Gastrocnemius medialis (tissue), 4 donors: ENCODE measurements around the gene RHBDL1. TPM values are rescaled to one million over a fixed set of nuclear protein-coding genes. Genes with fewer than 3 reads are reported as not detected.

Experiments used
- ATAC-seq, 2 donors: fragments of 150-250 bp; one replicate each; pipeline ENCODE4 v1.9.1; 2016
- DNase-seq, 2 donors: peaks; one replicate each; pipeline ENCODE4 v3.0.0-alpha.2; 2019
- H3K27ac ChIP-seq, 4 donors: fragments of 200-600 bp; sonication (generic); 1 replicate in 1 of 4; 2 replicates in 3 of 4; pipeline ENCODE4 v1.5.1; 2016 to 2018; ENCODE audit warnings: mild to moderate bottlenecking in 2 of 4, moderate library complexity in 1 of 4
- H3K27me3 ChIP-seq, 3 donors: fragments of 200-600 bp; sonication (generic) in 2 of 3; 1 replicate in 1 of 3; 2 replicates in 2 of 3; pipeline versions ENCODE4 v1.5.1 to v1.6.0; 2016 to 2019; ENCODE audit warnings: mild to moderate bottlenecking in 1 of 3, moderate library complexity in 1 of 3
- H3K36me3 ChIP-seq, 2 donors: fragments of 200-600 bp; sonication (generic) in 1 of 2; one replicate each; pipeline ENCODE4 v1.5.1; 2017 to 2018
- H3K4me1 ChIP-seq, 2 donors: fragments of 200-600 bp; sonication (generic) in 1 of 2; one replicate each; pipeline ENCODE4 v1.5.1; 2016 to 2017; ENCODE audit warnings: mild to moderate bottlenecking in 2 of 2
- H3K4me3 ChIP-seq, 4 donors: fragments of 200-600 bp; sonication (generic) in 3 of 4; 1 replicate in 1 of 4; 2 replicates in 3 of 4; pipeline ENCODE4 v1.5.1; 2016 to 2019; ENCODE audit warnings: mild to moderate bottlenecking in 2 of 4
- H3K9me3 ChIP-seq, 3 donors: fragments of 200-600 bp; sonication (generic) in 2 of 3; 1 replicate in 1 of 3; 2 replicates in 2 of 3; pipeline ENCODE4 v1.5.1; 2016 to 2019
- CTCF ChIP-seq, 5 experiments: fragments of 450-650 bp in 3 of 5; fragments of 200-600 bp in 2 of 5; sonication (generic) in 2 of 5; IDR thresholded peaks in 4 of 5; conservative IDR thresholded peaks in 1 of 5; 1 replicate in 4 of 5; 2 replicates in 1 of 5; pipeline ENCODE4 v1.5.1; 2016 to 2019; ENCODE audit warnings: antibody characterized with exemption in 5 of 5, mild to moderate bottlenecking in 3 of 5, moderate library complexity in 3 of 5
- POLR2A ChIP-seq, 2 donors: fragments of 450-650 bp; IDR thresholded peaks; one replicate each; pipeline ENCODE4 v1.6.1; 2017; ENCODE audit warnings: antibody characterized with exemption in 2 of 2, mild to moderate bottlenecking in 2 of 2, moderate library complexity in 2 of 2
- in situ Hi-C, 4 donors: fragments of 200-750 bp; cut with MboI; loops; one replicate each; pipeline versions ENCODE4 v1.15.0 to v1.8.0; 2017; ENCODE audit warnings: low sequenced_read_pairs in 4 of 4
- intact Hi-C: fragments of 100-400 bp; cut with DNase I; formaldehyde crosslinking; loops from one replicate; pipeline ENCODE4 v1.15.1; 2023; ENCODE audit warnings: low total_unique reads
- total RNA-seq, 4 donors: library from RNA; depleted of rRNA; stranded (reverse); fragments of >200 nt; gene quantifications; one replicate each; pipeline versions ENCODE4 v1.1.0 to v1.2.3, GENCODE V29; 2016

The RHBDL1 gene
- total RNA-seq, 4 donors from 2014 or later, result 0.31 TPM; not detected in 3

DNA sequence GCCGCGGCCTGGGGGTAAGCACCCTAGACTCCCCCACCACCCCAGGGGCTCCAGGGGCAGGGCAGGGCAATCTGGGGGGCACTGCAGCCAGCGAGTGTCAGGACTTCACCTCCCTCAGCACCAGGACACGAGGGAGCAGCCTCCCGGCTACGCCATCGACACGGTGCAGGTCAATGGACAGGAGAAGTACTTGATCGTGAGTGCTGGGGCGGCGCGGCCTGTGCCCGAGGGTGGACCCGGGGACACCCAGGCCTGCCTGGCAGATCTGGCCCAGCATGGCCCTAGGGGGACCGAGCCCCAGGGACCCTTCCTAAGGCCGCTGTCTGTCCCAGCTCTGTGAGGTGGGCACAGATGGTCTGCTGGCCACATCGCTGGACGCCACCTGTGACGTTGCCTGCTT, 3.1 kb upstream of the RHBDL1 start:
- TF ChIP-seq POLR2A (IDR thresholded peaks at IDR 0.05), result no peak
- no peak for TF ChIP-seq CTCF (IDR thresholded peaks at IDR 0.05 in 4 of 5, conservative IDR thresholded peaks at IDR 0.05 in 1 of 5)
- intact Hi-C loops, result no loop called here
- H3K4me3 ChIP-seq, result no peak overlapping the region
- no peaks in the 10 kb centered on the region for H3K27me3 ChIP-seq
- H3K36me3 ChIP-seq, result peaks cover 0 to 46% of the 10 kb centered on the region in 2 donors
- ATAC-seq, result no peak
- no peak for DNase-seq
- H3K4me1 ChIP-seq, result peaks cover 7 to 16% of the 10 kb centered on the region in 2 donors
- H3K27ac ChIP-seq, result no peak overlapping the region
- H3K9me3 ChIP-seq, result no peaks in the 10 kb centered on the region
- in situ Hi-C loops, result no loop called here

- no peak for ATAC-seq
- peaks cover 0 to 46% of the 10 kb centered on the region in 2 donors for H3K36me3 ChIP-seq
These were observed 2.6 kb upstream of the RHBDL1 start for GRCh38 chr16:672851-673250.

DNA sequence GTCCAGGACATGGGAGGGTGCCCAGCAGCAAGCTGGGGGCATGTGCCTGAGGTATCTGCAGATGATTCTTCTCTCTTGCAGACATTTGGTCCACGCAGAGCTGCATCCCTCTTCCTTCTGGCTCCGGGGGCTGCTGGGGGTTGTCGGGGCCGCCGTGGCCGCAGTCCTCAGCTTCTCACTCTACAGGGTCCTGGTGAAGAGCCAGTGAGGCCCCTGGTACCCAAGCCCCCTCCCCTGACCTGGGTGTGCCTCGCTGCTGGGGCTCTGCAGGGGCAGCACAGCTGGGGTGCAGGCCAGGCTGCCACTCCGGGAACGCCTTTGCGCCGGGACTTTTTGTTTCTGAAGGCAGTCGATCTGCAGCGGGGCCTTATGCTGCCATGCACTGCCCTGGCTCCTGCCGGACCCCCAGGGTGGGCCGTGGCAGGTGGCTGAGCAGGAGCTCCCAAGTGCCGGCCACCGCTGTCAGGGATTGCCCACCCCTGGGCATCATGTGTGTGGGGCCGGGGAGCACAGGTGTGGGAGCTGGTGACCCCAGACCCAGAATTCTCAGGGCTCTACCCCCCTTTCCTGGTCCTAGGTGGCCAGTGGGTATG, 2.0 kb upstream of the RHBDL1 start:
- H3K36me3 ChIP-seq, result peaks cover 0 to 46% of the 10 kb centered on the region in 2 donors
- no peaks in the 10 kb centered on the region for H3K27me3 ChIP-seq
- TF ChIP-seq CTCF (IDR thresholded peaks at IDR 0.05 in 4 of 5, conservative IDR thresholded peaks at IDR 0.05 in 1 of 5), result no peak
- no peak for TF ChIP-seq POLR2A (IDR thresholded peaks at IDR 0.05)
- in situ Hi-C loops (no loop called here), intact Hi-C loops (no loop called here)
- no peaks in the 10 kb centered on the region for H3K9me3 ChIP-seq
- H3K4me1 ChIP-seq, result peaks cover 7 to 11% of the 10 kb centered on the region in 2 donors
- no peak overlapping the region for H3K4me3 ChIP-seq
- DNase-seq (no peak), ATAC-seq (no peak)
- no peak overlapping the region for H3K27ac ChIP-seq

More at GRCh38 chr16:672851-673250, 2.6 kb upstream of the RHBDL1 start:
- in situ Hi-C loops (no loop called here), intact Hi-C loops (no loop called here)
- no peak overlapping the region for H3K4me3 ChIP-seq
- TF ChIP-seq CTCF (IDR thresholded peaks at IDR 0.05 in 4 of 5, conservative IDR thresholded peaks at IDR 0.05 in 1 of 5) (no peak), POLR2A (IDR thresholded peaks at IDR 0.05) (no peak)
- H3K27ac ChIP-seq, result no peak overlapping the region
- no peaks in the 10 kb centered on the region for H3K9me3 ChIP-seq
- no peak for DNase-seq
- no peaks in the 10 kb centered on the region for H3K27me3 ChIP-seq
- H3K4me1 ChIP-seq, result peaks cover 7 to 13% of the 10 kb centered on the region in 2 donors

DNA sequence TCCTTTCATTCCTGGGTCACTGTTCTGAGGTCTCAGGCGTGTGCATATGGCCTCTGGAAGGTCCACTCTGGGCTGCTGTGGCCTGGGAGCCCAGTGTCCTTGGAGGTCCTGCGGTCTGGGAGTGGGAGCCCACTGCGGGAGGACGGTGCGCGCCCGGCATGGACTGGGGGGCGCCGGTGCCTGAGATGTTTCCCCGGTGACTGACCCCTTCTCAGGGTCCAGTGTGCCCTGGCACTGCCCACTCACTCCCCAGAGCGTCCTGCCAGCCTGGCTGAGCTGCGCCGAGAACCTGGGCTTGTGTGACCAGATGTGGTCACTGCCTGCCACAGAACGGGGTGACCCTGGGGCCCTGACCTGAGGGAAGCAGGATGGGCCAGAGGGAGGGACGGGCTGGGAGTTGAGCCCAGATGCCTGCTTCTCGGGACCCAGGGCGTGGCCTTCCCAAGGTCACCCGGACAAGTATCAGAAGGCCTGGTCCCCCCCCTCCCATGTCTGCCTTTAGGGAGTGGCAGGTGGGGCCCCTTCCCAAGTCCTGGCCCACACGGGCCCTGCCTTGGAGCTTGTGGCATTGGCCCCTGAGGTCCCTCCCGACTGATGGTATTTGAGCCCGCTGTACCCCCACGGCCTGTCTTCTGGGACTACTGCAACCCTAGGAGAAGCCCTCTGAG, 1.1 kb upstream of the RHBDL1 start:
- Histone ChIP-seq H3K27me3 (no peaks in the 10 kb centered on the region), H3K9me3 (no peaks in the 10 kb centered on the region), H3K36me3 (peaks cover 0 to 44% of the 10 kb centered on the region in 2 donors), H3K4me1 (peaks cover 0 to 7% of the 10 kb centered on the region in 2 donors), H3K27ac (no peak overlapping the region), H3K4me3 (no peak overlapping the region)
- in situ Hi-C loops (no loop called here), intact Hi-C loops (no loop called here)
- ATAC-seq (no peak), DNase-seq (no peak)
- TF ChIP-seq CTCF (IDR thresholded peaks at IDR 0.05 in 4 of 5, conservative IDR thresholded peaks at IDR 0.05 in 1 of 5) (no peak), POLR2A (IDR thresholded peaks at IDR 0.05) (no peak)
